OCI-LY7 (cell line): ENCODE results near the gene ACP3.

Source experiments
- CTCF ChIP-seq: fragments of 200-600 bp; sonication (generic); conservative IDR thresholded peaks from 2 replicates; pipeline ENCODE4 v1.5.1; 2014; ENCODE audit warnings: mild to moderate bottlenecking, antibody characterized with exemption, low read length, moderate library complexity, mixed read lengths
- EZH2phosphoT487 ChIP-seq: fragments of 200-600 bp; sonication (generic); IDR thresholded peaks from 2 replicates; pipeline ENCODE4 v1.6.1; 2018; ENCODE audit warnings: low read depth, borderline replicate concordance, mild to moderate bottlenecking, mixed run types, antibody characterized with exemption, low read length, moderate library complexity, mixed read lengths

- no peak for TF ChIP-seq CTCF
- no peak for TF ChIP-seq EZH2phosphoT487
Measured at GRCh38 chr3:132382267-132382666, 65.1 kb downstream of the ACP3 start.
